ENCODE data around the gene APEH.

The APEH gene

DNA sequence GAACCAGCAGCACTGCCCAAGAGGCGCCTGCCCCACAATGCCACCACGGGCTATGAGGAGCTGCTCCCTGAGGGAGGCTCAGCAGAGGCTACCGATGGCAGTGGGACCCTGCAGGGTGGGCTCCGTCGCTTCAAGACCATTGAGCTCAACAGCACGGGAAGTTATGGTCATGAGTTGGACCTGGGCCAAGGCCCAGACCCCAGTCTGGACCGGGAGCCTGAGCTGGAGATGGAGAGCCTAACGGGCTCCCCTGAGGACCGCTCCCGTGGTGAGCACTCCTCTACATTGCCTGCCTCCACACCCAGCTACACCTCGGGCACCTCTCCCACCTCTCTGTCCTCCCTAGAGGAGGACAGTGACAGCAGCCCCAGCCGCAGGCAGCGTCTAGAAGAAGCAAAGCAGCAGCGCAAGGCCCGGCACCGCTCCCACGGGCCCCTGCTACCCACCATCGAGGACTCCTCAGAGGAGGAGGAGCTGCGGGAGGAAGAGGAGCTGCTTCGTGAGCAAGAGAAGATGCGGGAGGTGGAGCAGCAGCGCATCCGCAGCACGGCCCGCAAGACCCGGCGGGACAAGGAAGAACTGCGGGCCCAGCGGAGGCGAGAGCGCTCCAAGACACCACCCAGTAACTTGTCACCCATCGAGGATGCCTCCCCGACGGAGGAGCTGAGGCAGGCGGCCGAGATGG, 21.8 kb upstream of the APEH start:
- no peak for DNase-seq

DNA sequence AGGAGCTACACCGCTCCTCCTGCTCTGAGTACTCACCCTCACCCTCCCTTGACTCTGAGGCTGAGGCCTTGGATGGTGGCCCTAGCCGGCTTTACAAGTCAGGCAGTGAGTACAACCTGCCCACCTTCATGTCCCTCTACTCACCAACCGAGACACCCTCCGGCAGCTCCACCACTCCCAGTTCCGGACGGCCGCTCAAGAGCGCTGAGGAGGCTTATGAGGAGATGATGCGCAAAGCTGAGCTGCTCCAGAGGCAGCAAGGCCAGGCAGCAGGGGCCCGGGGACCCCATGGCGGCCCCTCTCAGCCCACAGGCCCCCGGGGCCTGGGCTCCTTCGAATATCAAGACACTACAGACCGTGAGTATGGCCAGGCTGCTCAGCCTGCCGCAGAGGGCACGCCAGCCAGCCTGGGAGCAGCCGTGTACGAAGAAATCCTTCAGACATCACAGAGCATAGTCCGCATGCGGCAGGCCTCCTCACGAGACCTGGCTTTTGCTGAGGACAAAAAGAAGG, 21.2 kb upstream of the APEH start:
- DNase-seq, result no peak

DNA sequence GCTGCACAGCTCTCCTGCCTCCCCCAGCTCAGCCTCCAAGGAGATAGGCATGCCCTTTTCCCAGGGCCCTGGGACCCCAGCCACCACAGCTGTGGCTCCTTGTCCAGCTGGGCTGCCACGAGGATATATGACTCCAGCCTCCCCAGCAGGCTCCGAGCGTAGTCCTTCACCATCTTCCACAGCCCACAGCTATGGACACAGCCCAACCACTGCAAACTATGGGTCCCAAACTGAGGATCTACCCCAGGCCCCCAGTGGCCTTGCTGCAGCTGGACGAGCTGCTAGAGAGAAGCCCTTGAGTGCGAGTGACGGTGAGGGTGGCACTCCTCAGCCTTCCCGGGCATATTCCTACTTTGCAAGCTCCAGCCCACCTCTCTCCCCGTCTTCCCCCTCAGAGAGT, 20.5 kb upstream of the APEH start:
- DNase-seq, result no peak

DNA sequence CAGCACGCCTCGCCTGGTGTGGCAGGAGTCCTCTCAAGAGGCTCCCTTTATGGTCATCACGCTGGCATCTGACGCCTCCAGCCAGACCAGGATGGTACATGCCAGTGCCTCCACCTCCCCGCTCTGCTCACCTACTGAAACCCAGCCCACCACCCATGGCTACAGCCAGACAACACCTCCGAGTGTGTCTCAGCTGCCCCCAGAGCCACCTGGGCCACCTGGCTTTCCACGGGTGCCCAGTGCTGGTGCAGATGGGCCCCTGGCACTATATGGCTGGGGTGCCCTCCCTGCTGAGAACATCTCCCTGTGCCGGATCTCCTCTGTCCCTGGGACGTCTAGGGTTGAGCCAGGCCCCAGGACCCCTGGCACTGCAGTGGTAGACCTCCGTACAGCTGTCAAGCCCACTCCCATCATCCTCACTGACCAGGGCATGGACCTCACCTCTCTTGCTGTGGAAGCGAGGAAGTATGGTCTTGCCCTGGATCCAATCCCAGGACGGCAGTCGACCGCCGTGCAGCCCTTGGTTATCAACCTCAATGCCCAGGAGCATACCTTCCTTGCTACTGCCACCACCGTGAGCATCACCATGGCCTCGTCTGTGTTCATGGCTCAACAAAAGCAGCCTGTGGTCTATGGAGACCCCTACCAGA, 19.9 kb upstream of the APEH start:
- DNase-seq, result no peak

DNA sequence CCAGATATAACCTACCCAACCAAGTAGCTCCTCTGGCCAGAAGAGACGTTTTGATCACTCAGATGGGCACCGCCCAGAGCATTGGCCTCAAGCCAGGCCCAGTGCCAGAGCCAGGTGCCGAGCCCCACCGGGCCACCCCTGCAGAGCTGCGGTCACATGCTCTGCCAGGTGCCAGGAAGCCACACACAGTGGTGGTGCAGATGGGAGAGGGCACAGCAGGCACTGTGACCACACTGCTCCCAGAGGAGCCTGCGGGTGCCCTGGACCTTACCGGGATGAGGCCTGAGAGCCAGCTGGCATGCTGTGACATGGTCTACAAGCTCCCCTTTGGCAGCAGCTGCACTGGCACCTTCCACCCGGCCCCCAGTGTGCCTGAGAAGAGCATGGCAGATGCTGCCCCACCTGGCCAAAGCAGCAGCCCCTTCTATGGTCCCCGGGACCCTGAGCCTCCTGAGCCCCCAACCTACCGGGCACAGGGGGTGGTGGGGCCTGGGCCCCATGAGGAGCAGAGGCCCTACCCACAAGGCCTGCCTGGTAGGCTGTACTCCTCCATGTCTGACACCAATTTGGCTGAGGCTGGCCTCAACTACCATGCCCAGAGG, 19.1 kb upstream of the APEH start:
- DNase-seq, result no peak

DNA sequence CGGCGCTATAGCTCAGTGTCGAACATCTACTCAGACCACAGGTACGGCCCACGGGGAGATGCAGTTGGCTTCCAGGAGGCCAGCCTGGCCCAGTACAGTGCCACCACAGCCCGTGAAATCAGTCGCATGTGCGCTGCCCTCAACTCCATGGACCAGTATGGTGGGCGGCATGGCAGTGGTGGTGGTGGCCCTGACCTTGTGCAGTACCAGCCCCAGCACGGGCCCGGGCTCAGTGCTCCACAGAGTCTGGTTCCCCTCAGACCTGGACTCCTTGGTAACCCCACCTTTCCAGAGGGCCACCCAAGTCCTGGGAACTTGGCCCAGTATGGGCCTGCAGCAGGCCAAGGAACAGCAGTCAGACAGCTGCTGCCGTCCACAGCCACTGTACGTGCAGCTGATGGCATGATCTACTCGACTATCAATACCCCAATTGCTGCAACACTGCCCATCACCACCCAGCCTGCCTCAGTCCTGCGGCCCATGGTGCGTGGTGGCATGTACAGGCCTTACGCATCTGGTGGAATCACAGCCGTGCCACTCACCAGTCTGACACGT, 18.3 kb upstream of the APEH start:
- DNase-seq, result no peak

DNA sequence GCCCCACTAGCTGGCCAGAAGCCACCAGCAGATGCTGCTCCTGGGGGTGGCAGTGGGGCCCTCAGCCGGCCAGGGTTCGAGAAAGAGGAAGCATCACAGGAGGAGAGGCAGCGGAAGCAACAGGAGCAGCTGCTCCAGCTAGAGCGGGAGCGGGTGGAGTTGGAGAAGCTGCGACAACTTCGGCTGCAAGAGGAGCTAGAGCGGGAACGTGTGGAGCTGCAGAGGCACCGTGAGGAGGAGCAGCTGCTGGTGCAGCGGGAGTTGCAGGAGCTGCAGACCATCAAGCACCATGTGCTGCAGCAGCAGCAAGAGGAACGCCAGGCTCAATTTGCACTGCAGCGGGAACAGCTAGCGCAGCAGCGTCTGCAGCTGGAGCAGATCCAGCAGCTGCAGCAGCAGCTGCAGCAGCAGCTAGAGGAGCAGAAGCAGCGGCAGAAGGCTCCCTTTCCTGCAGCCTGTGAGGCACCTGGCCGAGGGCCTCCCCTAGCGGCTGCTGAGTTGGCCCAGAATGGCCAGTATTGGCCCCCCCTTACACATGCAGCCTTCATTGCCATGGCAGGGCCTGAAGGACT, 17.5 kb upstream of the APEH start:
- no peak for DNase-seq

DNA sequence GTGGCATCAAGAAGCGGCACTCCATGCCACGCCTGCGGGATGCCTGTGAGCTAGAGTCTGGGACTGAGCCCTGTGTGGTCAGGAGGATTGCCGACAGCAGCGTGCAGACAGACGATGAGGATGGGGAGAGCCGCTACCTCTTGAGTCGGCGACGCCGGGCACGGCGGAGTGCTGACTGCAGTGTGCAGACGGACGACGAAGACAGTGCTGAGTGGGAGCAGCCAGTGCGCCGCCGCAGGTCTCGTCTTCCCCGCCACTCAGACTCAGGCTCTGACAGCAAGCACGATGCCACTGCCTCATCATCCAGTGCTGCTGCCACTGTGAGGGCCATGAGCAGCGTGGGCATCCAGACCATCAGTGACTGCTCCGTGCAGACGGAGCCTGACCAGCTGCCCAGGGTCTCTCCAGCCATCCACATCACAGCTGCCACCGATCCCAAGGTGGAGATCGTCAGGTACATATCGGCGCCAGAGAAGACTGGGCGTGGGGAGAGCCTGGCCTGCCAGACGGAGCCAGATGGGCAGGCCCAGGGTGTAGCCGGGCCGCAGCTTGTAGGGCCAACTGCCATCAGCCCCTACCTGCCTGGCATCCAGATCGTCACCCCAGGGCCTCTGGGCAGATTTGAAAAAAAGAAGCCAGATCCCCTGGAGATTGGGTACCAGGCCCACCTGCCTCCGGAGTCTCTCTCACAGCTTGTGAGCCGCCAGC, 16.8 kb upstream of the APEH start:
- DNase-seq, result no peak

DNA sequence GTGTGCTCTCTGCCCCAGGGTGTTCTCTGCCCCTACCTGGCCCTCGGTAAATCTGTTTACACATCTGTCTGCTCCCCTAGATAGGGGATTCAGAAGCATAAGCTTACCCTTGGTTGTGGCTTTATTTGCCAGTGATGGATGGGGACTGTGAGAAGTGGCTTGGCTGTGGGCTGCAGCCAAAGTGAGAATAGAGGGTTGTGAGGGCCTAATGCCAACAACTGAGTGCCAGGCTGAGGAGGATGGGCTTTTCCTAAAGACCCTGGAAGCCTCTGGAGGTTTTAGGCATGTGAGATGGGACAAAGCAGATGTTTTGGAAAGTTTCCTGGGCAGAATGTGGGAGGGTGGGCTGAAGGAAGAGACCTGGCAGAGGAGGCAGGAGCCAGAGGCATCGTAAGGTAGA, 15.4 kb upstream of the APEH start:
- no peak for DNase-seq

DNA sequence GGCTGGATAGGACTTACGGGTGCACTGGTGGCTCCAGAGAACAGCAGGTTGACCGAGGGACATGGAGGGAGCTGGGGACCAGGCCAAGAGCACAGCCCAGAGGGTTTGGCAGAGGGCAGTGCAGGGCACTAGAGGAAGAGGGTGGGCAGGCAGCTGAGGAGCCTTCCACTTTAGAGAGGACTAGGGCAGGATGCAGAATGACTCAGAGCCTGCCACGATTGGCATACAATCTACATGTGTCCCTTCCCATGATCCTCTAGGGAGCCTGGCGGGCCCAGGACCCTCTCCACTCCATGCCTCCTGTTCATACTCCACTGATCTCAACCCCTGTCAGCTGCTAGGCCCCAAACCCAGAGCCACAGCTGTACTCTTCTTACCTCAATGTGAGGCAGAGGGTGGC, 14.4 kb upstream of the APEH start:
- DNase-seq, result no peak

DNA sequence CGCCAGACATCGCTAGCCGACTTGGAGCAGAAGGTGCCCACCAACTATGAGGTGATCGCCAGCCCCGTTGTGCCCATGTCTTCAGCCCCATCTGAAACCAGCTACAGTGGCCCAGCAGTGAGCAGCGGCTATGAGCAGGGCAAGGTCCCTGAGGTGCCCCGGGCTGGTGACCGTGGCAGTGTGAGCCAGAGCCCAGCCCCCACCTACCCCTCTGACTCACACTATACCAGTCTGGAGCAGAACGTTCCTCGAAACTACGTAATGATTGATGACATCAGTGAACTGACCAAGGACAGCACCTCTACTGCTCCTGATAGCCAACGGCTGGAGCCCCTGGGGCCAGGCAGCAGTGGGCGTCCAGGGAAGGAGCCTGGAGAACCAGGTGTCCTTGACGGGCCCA, 12.9 kb upstream of the APEH start:
- DNase-seq, result no peak

DNA sequence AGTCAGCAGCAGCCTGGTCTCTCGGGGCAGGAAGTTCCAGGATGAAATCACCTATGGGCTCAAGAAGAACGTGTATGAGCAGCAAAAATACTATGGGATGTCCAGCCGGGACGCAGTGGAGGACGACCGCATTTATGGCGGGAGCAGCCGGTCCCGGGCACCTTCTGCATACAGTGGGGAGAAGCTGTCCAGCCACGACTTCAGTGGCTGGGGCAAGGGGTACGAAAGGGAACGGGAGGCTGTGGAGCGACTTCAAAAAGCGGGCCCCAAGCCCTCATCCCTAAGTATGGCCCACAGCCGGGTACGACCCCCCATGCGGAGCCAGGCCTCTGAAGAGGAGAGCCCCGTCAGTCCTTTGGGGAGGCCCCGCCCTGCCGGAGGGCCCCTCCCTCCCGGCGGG, 12.1 kb upstream of the APEH start:
- DNase-seq, result no peak

DNA sequence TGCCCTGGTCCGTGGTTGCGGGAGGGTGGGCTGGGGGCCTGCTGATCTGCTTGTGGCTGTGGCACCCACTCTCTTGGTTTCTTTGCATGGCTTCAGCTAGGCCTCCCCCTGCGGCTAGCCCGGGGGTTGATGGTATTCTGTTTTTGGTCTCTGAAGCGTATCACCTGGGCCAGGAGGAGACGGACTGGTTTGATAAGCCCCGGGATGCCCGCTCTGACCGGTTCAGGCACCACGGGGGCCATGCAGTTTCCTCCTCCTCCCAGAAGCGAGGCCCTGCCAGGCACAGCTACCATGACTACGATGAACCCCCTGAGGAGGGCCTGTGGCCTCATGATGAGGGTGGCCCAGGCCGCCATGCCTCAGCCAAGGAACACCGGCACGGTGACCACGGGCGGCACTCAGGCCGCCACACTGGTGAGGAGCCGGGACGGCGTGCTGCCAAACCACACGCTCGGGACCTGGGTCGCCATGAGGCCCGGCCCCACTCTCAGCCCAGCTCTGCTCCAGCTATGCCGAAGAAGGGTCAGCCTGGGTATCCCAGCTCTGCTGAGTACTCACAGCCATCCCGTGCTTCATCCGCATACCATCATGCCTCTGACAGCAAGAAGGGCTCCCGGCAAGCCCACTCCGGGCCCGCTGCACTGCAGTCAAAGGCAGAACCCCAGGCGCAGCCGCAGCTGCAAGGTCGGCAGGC, 11.3 kb upstream of the APEH start:
- DNase-seq, result no peak

DNA sequence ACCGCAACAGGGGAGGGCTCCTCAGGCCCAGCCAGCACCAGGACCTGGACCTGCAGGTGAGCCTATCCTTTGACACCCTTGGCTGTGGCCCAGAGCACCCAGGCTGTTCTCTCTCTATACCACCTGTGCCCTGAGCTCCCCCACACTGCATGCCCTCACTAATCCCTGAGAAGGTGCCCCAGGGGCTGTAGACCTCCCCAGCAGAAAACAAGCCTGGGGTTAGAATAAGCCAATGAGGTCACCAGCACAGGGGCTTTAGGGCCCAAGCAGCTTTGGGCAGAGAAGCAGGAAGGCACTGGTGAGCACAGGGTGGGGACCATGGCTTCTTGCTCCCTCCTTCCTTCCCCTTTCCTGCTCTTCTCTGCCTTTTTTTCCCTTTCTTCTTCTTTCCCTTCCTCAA, 10.3 kb upstream of the APEH start:
- no peak for DNase-seq

DNA sequence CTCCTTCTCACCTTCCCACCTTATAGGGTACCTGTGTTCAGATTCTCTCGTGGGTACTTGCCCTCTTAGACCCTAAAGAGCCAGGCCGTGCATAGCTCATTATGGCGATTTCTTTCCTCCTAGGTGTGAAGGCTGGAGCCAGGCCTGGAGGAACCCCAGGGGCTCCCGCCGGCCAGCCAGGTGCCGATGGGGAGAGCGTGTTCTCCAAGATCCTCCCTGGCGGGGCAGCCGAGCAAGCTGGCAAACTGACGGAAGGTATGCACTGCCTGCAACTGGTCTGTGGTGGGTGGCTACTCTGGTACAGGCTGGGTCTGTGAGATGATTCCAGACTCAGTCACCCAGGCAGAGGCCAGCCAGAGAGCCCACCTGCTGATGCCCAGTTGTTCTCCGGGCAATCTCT, 9.9 kb upstream of the APEH start:
- no peak for DNase-seq

DNA sequence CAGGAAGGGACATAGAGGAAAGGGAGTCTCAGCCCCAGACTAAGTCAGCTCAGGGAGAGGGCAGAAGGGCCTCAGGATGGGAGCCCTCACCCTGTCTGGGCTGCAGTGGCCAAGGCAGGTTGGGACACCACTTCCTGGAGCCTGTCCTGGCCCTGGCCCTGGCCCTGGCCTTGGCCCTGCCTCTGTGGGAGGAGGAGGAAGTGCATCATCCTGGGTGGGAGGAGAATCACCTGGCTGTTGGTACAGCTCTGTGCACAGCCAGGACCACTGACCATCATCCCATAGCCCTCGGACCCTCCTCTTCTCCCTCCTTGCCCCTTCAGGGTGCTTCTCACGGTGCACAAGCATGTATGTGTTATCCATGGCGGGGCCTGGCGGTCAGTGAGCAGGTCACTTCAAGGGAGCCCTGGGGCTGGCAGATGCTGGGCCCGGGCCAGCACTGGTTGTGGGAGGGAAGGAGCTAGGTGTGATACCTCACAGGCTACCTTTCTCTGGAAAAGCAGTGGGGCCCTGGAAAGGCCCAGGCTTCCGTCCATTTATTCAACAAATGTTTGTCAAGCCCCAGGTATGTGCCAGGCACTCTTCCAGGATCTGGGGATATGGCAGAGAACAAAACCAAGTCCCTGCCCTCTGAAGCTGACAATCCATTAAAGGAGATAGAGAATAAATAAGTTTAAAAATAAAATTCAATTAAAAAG, 8.2 kb upstream of the APEH start:
- no peak for DNase-seq

DNA sequence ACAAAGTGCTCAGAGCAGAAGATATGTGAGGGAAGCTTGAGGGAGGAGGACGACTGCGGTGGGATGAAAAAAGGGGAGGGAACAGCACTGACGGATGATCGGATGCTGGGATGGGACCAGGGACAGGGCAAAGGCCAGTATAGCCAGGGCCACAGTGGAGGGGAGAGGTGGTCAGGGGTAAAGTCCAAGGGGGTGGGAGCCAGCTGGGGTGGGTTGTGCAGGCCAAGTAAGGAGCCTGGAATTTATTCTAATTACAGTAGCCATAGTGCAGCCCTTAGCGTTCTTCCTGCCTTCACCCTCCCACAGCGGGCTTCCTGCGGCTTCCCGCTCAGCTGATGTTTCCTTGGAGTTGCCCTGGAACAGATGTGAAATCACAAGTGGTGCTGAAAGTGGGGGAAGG, 7.6 kb upstream of the APEH start:
- DNase-seq, result no peak

DNA sequence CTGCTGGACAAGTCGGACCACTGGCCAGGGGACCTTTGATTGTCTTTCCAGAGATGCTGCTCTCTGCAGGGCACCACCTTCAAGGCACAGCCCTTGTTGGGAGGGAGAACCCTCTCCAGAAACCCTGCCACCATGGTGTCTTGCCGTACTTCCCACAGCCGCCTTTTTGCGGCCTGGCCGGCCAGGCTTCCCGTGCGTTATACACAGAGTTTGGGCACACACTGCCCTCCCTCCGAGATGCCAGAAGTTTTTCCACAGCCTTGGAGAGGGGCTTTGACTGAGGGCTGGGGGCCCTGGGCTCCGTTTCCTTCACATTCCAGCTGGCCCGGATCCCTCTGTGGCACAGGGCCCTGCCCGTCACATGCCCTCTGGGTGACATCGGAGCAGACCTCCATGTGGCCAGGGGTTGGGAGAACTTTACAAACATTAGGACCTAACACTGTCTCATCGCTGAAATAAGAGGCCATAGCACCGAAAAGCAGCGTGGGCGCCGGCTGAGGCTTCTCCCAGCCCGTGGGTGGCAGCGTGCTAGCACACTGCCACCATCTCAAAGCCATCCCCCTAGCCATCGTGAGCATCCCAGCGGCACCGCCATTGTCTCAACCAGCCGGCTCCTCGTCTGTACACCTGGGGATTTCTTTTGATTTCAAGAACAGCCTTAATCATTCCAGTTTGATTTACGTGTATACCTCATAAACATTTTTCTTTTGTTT, 6.3 kb upstream of the APEH start:
- DNase-seq, result no peak

DNA sequence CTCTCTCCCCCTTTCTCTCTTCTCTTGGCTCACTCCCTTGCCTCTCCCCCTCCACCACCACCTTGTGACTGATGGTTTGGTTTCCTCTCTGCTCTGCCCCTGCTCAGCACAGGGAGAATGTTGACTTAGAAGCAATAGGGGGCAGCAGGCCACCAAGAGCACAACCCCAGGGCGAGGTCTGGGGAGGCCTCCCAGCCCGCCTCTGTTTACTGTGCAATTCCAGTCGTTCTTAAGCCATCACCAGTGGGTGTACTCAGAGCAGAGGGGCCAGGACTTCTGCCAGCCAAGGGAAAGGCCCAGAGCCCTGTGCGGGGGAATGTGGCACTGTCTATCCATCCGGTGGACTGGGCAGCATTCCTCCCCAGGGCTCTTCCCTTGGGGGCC, 5.7 kb upstream of the APEH start:
- DNase-seq, result no peak

DNA sequence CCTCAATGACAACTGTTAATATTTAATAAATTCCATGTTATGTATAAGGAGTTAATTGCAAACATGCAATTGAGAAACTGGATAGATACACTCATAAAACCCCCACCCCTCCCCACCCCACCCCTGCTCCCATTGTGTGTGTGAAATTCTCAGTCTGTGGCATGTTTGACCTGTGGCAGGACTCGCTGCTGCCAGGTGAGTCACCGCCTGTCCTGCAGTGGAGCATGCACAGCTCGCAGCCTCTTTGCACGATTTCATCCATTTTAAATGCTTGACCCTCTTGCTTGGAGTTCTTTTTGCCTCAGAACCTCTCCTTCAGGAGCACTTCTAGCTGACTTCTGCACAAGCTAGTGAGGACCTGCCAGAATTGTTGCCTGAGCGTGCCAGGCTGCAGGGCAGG, 5.3 kb upstream of the APEH start:
- no peak for DNase-seq

DNA sequence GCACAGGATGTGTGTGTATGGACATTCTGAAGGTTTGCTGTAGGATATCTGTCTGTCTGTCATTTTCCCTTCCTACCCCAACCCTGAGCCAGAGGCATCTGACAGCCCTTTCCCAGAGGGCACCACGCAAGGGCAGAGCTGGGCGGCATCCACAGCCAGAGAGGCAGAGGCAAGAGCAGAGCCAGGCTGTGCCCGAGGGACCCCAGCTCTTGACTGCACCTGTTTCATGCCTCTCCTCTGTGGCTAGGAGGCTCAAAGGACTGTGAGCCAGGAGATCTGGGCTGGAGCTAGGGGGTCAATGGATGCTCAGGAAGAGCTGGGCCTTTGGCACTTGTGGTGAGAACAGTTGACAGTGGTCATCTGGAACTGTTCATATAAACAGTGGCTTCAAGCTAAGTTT, 4.8 kb upstream of the APEH start:
- no peak for DNase-seq

Data from inflammatory macrophage treated with lipopolysaccharide for 1 hour (primary cell).